SK-N-SH treated with all-trans-retinoic acid at 6 μM for 48 hours (cell line): ENCODE data around the gene SIM1.

ENCODE experiments used
- ATAC-seq: fragments of 200-7000 bp; cut with Tn5 transposase; 3 replicates; pipeline ENCODE4 v1.9.1; 2020; ENCODE audit warnings: mild to moderate bottlenecking, moderate library complexity
- ARNTL ChIP-seq: fragments of 450-650 bp; formaldehyde crosslinking; IDR thresholded peaks from 2 replicates; pipeline ENCODE4 v1.5.0; 2020; ENCODE audit warnings: low read depth, mild to moderate bottlenecking, moderate library complexity, borderline replicate concordance
- BACH2 ChIP-seq: fragments of 250-450 bp; sonication (Bioruptor Pico); IDR thresholded peaks from 2 replicates; pipeline ENCODE4 v1.9.0; 2021; ENCODE audit warnings: mild to moderate bottlenecking, borderline replicate concordance
- CREB5 ChIP-seq: fragments of 250-450 bp; sonication (Bioruptor Pico); IDR thresholded peaks from 2 replicates; pipeline ENCODE4 v1.5.1; 2020; ENCODE audit warnings: low read depth, mild to moderate bottlenecking, moderate library complexity
- CSRNP3 ChIP-seq: fragments of 250-450 bp; sonication (Bioruptor Pico); IDR thresholded peaks from 2 replicates; pipeline ENCODE4 v1.5.1; 2021; ENCODE audit warnings: mild to moderate bottlenecking, moderate library complexity
- ESRRG ChIP-seq: fragments of 250-450 bp; sonication (Bioruptor Pico); IDR thresholded peaks from 2 replicates; pipeline ENCODE4 v1.6.1; 2021; ENCODE audit warnings: mild to moderate bottlenecking
- GLIS3 ChIP-seq: fragments of 250-450 bp; sonication (Bioruptor Pico); IDR thresholded peaks from 2 replicates; pipeline ENCODE4 v1.5.0; 2020; ENCODE audit warnings: mild to moderate bottlenecking, moderate library complexity
- ISL1 ChIP-seq: fragments of 250-450 bp; sonication (Bioruptor Pico); IDR thresholded peaks from 2 replicates; pipeline ENCODE4 v2.1.2; 2022; ENCODE audit warnings: mild to moderate bottlenecking, moderate library complexity
- OSR1 ChIP-seq: fragments of 250-450 bp; sonication (Bioruptor Pico); IDR thresholded peaks from 2 replicates; pipeline ENCODE4 v1.8.0; 2022; ENCODE audit warnings: moderate library complexity, mild to moderate bottlenecking, inconsistent platforms
- POU6F1 ChIP-seq: fragments of 250-450 bp; sonication (Bioruptor Pico); IDR thresholded peaks from 2 replicates; pipeline ENCODE4 v1.8.0; 2021; ENCODE audit warnings: low read depth, mild to moderate bottlenecking, moderate library complexity, borderline replicate concordance
- RARB ChIP-seq: fragments of 250-450 bp; sonication (Bioruptor Pico); IDR thresholded peaks from 2 replicates; pipeline ENCODE4 v1.8.0; 2021; ENCODE audit warnings: mild to moderate bottlenecking, moderate library complexity
- TCF4 ChIP-seq: fragments of 250-450 bp; sonication (Bioruptor Pico); IDR thresholded peaks from 2 replicates; pipeline ENCODE4 v1.8.0; 2021; ENCODE audit warnings: mild to moderate bottlenecking, moderate library complexity, borderline replicate concordance
- TOX ChIP-seq: fragments of 250-450 bp; sonication (Bioruptor Pico); IDR thresholded peaks from 2 replicates; pipeline ENCODE4 v1.8.0; 2021; ENCODE audit warnings: mild to moderate bottlenecking, moderate library complexity, borderline replicate concordance
- TSHZ2 ChIP-seq: fragments of 250-450 bp; sonication (Bioruptor Pico); IDR thresholded peaks from 2 replicates; pipeline ENCODE4 v1.5.0; 2020; ENCODE audit warnings: mild to moderate bottlenecking, moderate library complexity
- ZFP3 ChIP-seq: fragments of 250-450 bp; sonication (Bioruptor Pico); IDR thresholded peaks from 2 replicates; pipeline ENCODE4 v1.5.0; 2020; ENCODE audit warnings: mild to moderate bottlenecking, moderate library complexity
- ZFP30 ChIP-seq: fragments of 450-650 bp; formaldehyde crosslinking; IDR thresholded peaks from 2 replicates; pipeline ENCODE4 v1.5.0; 2022; ENCODE audit warnings: mild to moderate bottlenecking, moderate library complexity
- ZNF565 ChIP-seq: fragments of 450-650 bp; formaldehyde crosslinking; conservative IDR thresholded peaks from 2 replicates; pipeline ENCODE4 v1.5.0; 2020; ENCODE audit warnings: low read depth, mild to moderate bottlenecking, moderate library complexity
- ZNF70 ChIP-seq: fragments of 450-650 bp; formaldehyde crosslinking; IDR thresholded peaks from 2 replicates; pipeline ENCODE4 v1.5.0; 2020; ENCODE audit warnings: mild to moderate bottlenecking, moderate library complexity
- ZNF8 ChIP-seq: fragments of 450-650 bp; formaldehyde crosslinking; IDR thresholded peaks from 2 replicates; pipeline ENCODE4 v1.5.0; 2020; ENCODE audit warnings: mild to moderate bottlenecking, moderate library complexity

Gene SIM1

GRCh38 chr6:100445512-100445911, 19.2 kb downstream of the SIM1 start (continued):
- no peak for TF ChIP-seq POU6F1 (CRISPR knock-in tag)

- TF ChIP-seq TOX (CRISPR knock-in tag): no peak
- no peak for TF ChIP-seq TCF4
- no peak for TF ChIP-seq ZNF70 (CRISPR knock-in tag)
- TF ChIP-seq ARNTL (CRISPR knock-in tag): no peak
- no peak for TF ChIP-seq ZFP30 (CRISPR knock-in tag)
- TF ChIP-seq CSRNP3 (CRISPR knock-in tag): no peak
- no peak for TF ChIP-seq ZNF565
- TF ChIP-seq RARB (CRISPR knock-in tag): no peak
- TF ChIP-seq TSHZ2 (CRISPR knock-in tag): no peak
- TF ChIP-seq ZFP3: no peak
- no peak for ATAC-seq
These were observed 23.8 kb downstream of the SIM1 start for GRCh38 chr6:100440935-100441334.

GRCh38 chr6:100435299-100435698, 29.4 kb downstream of the SIM1 start:
- peak; percentile 37; the same call in 1 of the 3 replicates for ATAC-seq
- TF ChIP-seq ISL1 (no peak), ZNF565 (no peak), CREB5 (CRISPR knock-in tag) (no peak), ESRRG (no peak), ARNTL (CRISPR knock-in tag) (no peak), TCF4 (no peak), CSRNP3 (CRISPR knock-in tag) (no peak), ZNF70 (CRISPR knock-in tag) (no peak), ZNF8 (CRISPR knock-in tag) (no peak), OSR1 (CRISPR knock-in tag) (no peak), BACH2 (CRISPR knock-in tag) (no peak), POU6F1 (CRISPR knock-in tag) (no peak), GLIS3 (CRISPR knock-in tag) (no peak), RARB (CRISPR knock-in tag) (no peak)
